HuH-7.5 (cell line): ENCODE data around the gene TBL3.

ENCODE experiments used
- DNase-seq: peaks from one replicate; pipeline ENCODE4 v3.0.0; 2011; ENCODE audit warnings: low spot score

TBL3 gene

DNA sequence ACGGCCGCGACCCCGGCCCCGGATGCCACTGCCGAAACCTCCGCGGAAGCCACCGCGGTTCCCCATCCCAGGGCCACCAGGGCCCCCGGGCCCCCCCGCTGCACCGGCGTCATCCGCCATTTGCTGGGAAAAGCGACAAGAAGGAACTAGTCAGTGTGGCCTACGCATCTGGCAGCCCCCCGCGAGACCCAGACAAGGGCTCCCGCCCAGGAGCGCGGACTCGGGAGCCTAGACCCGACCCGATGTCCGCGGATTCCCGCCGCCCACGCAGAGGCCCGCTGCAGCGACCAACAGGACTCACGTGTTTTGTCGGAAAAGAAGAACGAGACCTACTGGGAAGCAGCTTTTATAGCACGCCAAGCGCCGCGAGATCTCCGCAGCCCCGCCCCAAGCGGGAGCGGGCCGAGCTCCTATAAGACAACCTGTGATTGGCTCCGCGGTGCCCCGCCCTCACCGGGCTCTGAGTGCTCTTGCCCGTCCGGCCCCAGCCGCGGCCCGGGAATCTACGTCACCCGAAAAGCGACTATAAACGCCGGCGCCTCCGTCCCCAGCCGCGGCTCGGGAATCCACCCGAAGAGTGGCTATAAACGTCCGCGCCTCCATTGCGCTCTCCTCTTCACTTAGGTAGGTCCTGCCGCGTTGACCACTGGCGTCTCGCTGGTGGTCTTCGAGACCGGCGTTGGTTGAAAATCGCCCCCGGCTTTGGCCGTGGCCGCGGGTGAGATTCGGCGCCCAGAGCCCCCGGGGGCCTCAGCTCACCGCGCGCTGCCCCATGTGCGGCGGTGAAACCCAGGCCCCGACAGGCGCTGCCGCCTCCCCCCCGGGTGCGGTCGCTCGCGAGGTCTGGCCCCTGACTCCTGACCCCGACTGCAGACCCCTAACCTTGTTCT lies 7.1 kb upstream of the TBL3 start, which contains the start of gene RPS2:
Gene RPS2, minus strand, starts transcription at position 321 of the 890 bp plus-strand sequence. Its CDS starts 201 bp downstream, at position 120.
- DNase-seq: peak; percentile 99

DNA sequence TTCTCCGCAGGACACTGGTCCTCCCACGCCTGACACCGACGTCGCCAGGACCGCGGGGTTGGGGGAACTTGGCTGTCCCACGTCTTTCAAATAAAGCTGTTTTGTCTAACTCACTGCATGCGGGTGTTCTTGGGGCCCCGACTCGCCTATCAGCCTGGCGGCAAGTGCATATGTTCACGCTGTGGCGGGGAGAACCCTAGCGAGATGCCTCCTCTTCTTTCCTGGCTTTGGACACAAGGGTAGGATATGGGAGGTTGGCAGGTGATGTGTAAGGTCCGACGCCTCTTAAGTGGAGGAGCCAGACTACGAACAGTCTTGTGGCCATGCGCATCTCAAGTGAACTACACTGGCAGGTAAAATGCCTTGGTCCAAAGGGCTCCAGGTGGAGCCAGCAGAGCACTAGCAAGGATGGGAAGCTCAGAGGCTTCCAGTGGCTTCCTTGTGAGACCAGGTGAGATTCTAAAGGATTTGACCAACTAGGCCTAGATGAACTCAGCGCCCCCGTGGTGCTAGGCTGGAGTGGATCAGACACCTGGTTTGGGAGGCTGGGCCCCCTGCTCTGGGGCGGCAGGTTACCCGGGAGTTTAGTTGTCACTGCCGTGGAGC lies 6.4 kb upstream of the TBL3 start:
- no peak for DNase-seq

DNA sequence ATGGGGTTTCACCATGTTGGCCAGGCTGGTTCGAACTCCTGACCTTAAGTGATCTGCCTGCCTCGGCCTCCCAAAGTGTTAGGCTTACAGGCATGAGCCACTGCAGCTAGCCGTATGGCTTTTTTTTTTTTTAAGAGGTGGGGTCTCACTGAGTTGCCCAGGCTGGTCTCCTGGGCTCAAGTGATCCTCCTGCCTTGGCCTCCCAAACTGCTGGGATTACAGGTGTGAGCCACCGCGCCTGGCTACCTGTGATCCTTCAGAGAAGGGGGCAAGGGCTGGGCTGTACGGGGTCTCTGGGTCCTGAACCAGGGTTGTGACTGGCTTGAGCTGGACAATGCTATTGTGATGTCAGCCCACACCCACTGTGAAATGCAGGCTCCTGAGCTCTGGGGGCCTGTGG lies 5.4 kb upstream of the TBL3 start, which contains the start of gene RNF151:
Gene RNF151, plus strand, starts transcription at position 397 of the 400 bp plus-strand sequence. CDS start 26 bp downstream, outside the sequence.
- DNase-seq: no peak

DNA sequence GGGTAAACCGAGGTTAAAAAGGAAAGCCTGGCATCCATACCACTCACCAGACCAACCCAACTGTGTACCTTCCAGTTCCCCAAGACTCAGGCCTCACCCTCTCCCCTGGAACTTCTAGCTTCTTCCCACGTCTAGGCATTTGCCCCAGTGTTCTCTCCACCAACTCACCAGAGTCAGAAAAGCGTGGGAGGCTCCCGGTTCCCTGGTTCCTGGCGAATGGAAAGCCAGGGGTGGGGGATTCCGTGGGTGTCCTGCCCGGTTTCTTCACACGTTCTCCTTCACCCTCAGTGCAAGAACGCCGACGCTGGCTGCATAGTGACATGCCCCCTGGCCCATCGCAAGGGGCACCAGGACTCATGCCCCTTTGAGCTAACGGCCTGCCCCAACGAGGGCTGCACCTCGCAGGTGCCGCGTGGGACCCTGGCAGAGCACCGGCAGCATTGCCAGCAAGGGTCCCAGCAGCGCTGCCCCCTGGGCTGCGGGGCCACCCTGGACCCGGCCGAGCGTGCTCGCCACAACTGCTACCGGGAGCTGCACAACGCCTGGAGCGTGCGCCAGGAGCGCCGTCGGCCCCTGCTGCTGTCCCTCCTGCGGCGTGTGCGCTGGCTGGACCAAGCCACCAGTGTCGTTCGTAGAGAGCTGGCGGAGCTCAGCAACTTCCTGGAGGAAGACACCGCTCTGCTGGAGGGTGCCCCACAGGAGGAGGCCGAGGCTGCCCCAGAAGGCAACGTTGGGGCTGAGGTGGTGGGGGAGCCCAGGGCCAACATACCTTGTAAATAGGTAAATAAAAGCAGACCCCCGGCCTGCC lies 3.5 kb upstream of the TBL3 start:
- no peak for DNase-seq

DNA sequence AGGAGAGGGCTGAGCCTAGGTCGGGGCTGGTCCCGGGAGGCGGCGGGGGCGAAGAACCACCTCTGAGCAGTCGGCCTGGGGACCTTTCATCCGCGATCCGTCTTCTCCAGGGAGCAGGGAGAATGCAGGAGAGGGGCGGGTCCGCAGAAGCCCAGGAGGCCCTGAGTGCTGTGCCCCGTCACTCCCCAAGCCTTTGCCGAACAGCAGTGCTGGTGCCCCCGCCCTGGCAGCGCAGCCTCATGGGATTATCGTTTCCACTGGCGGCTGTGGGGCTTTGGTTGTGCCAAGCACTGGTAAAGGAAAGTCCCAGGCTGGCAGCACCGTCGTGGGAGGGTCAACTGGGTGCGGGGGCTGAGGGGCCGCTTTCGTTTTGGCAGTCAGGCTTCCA lies 631 bp downstream of the TBL3 start:
- no peak for DNase-seq

DNA sequence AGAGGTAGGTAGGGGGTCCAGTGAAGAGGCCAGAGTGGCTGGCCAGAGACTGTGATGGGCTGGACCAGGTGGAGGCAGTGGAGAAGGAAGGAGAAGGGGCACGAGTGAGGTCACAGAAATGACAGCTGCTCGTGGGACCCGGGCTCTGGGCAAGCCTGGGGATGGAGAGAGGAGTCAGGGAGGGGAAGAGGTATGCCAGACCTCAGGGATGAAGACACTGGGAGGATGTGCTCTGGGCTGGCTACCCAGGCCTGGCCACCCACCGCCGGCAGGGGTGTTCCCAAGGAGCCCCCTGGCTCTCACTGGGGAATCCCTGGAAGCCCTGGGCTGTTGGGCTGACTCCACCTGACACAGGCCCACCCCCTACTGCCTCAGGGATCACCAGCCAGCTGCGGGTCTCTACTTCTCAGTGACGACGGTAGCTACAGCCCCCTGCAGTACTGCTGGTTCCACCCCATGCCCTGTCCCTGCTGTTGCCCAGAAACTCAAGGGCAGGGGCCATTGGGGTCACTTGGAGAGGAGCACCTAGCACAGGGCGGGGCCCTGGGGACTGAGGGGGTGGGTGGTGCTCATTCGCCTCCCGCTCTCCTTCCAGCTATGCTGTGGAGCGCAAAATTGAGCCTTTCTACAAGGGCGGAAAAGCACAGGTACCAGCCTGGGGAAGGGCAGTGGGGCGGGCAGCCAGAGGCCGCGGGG lies 1.8 kb downstream of the TBL3 start:
- no peak for DNase-seq

DNA sequence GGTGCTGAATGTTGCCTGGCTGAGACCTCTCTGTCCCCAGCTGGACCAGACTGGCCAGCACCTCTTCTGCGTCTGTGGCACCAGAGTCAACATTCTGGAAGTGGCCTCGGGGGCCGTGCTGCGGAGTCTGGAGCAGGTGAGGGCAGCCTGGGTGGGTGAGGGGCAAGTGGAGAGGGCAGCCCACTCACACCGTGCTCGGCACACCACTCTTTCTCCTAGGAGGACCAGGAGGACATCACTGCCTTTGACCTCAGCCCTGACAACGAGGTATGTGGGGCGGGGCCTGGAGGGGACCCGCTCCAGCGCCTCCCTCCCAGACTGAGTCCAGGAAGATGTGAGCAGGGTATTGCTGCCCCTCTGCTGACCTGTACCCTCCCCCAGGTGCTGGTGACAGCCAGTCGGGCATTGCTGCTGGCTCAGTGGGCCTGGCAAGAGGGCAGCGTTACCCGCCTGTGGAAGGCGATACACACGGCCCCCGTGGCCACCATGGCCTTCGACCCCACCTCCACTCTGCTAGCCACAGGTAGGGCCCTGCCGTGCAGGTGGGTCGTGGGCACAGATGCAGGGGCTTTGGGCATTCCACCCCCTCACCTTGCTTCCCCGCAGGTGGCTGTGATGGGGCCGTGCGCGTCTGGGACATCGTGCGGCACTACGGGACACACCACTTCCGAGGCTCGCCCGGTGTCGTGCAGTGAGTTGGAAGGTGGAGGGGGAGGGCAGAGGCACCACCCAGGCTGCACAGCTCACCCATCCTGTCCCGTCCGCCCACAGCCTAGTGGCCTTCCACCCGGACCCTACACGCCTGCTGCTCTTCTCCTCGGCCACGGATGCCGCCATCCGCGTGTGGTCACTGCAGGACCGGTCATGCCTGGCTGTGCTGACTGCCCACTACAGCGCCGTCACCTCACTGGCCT lies 2.6 kb downstream of the TBL3 start:
- DNase-seq: no peak

DNA sequence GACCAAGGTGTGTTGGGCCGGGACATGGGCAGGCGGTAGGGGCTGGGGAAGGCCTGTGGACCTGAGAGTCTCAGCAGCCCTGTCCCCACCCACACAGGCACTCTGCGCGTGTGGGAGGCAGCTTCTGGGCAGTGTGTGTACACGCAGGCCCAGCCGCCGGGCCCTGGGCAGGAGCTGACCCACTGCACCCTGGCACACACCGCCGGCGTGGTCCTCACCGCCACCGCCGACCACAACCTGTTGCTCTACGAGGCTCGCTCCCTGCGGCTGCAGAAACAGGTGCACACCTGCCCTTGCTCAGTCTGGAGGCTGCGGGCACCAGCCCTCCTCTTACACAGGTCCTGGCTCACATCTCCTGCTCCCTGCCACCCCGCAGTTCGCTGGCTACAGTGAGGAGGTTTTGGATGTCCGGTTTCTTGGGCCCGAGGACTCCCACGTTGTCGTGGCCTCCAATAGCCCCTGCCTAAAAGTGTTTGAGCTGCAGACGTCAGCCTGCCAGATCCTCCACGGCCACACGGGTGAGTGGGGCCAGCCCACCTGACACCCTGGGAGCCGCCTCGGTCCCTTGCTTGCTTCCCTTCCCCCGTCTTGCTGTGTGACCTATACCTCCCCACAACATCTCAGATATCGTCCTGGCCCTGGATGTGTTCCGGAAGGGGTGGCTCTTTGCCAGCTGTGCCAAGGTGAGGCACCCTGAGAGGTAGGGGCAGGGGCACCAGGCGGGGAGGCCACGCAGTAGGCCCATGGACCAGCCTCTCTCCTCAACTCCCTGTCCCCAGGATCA lies 3.8 kb downstream of the TBL3 start:
- no peak for DNase-seq

DNA sequence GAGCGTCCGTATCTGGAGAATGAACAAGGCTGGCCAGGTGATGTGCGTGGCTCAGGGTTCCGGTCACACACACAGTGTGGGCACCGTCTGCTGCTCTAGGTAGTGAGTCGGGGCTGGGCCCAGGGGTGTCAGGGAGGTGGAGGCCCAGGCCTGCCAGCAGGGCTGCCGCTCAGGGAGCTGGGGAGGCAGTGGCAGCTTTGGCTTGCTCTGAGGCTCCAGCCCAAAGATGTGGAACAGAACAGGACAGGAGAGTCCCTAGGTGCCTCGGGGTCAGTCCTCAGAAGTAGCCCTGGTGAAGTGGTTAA lies 4.3 kb downstream of the TBL3 start:
- DNase-seq: no peak

DNA sequence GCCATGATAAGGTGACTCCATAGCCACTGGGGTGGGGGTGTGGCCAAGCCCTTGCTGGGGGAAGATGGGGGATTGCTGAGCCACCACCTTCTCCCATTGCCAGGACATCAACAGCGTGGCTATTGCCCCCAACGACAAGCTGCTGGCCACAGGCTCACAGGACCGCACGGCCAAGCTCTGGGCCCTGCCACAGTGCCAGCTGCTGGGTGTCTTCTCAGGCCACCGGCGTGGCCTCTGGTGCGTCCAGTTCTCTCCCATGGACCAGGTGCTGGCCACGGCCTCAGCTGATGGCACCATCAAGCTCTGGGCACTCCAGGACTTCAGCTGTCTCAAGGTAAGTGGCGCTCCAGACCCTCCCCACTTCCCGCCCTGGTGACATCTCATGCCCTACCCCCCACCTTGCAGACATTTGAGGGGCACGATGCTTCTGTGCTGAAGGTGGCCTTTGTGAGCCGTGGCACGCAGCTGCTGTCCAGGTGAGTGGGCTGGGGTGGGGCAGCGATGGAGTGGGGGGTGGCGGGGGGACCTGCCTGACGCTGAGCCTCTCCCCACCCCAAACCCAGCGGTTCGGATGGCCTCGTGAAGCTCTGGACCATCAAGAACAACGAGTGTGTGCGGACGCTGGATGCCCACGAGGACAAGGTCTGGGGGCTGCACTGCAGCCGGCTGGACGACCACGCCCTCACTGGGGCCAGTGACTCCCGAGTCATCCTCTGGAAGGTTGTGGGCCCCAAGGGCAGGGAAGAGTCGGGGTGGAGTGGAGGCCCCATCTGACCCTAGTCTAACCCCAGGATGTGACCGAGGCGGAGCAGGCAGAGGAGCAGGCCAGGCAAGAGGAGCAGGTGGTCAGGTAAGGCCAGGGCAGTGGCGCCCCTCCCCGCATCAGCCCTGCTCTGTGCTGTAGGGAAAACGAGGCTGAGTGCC lies 5.4 kb downstream of the TBL3 start:
- no peak for DNase-seq

DNA sequence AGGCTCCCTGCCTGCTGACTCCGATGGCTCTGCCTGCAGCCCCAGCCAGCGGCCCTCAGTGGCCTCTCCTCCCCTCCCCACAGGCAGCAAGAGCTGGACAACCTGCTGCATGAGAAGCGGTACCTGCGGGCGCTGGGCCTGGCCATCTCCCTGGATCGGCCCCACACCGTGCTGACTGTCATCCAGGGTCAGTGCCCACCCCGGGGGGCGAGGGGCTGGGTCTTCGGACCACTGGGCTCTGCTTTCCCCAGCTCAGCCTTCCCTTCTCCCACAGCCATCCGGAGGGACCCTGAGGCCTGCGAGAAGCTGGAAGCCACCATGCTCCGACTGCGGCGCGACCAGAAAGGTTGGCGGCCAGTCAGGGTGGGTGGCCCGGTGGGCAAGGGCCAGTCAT lies 6.0 kb downstream of the TBL3 start:
- no peak for DNase-seq

DNA sequence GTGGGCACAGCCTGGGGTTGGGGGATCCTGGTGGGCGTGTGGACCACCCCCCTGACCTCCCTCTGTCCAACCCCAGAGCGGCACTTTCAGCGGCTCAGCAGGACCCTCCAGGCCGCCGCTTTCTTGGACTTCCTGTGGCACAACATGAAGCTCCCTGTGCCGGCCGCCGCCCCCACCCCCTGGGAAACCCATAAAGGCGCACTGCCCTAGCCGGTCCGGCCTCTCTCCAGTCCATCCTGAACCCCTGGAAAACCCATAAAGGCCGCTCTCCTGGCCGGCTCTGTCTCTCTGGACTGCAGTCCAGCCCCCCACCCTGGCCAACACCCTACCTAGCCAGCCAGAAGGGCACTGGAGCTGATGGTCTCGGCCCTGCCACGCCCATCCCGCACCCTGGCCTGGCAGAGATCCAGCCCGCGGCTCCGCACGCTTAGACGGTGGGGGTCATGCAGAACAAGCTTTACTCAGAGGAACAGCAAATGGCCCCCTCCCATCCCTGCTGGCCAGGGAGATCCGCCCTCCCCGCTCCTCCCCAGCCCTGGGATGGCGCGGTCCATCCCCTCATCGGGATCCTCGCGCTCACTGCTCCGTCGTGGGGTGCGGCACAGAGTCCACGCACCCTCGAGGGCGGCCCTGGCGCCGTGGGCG lies 6.7 kb downstream of the TBL3 start:
- DNase-seq: no peak

DNA sequence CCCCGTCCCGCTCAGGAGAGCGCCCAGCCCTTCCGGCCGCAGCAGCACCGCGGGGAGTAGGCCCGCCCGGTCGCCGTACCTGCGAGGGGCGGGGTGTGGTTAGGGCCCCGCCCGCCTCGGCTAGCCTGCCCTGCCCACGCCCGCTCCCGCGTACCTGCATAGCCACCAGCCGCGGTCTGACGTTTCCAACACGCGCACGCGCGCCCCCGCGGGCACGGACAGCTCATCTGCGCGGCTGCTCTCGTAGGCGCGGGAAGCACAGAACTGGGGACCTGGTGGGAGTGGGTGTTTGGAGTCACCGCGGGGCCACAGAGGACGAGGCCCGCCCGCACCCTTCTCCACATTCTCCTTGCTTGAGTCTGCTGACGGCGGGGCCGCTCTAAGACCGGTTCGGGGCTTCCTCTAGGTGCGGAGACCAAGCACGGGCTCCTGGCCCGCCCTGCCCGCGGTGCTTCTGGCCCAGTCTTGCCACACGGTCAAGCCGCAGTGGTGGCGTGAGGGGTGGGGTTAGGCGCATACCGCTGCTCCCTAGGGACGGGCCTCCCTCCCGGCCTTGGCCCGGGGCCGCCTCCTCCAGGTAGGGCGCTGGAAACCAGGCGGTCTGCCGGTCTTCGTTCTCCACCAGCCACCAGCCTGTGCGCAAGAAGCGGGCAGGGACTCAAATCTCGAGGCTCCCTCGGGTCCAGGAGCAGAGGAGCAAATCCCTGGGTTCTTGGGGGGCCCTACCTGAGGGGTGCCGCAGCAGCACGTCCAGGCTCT lies 7.6 kb downstream of the TBL3 start:
- DNase-seq: no peak

DNA sequence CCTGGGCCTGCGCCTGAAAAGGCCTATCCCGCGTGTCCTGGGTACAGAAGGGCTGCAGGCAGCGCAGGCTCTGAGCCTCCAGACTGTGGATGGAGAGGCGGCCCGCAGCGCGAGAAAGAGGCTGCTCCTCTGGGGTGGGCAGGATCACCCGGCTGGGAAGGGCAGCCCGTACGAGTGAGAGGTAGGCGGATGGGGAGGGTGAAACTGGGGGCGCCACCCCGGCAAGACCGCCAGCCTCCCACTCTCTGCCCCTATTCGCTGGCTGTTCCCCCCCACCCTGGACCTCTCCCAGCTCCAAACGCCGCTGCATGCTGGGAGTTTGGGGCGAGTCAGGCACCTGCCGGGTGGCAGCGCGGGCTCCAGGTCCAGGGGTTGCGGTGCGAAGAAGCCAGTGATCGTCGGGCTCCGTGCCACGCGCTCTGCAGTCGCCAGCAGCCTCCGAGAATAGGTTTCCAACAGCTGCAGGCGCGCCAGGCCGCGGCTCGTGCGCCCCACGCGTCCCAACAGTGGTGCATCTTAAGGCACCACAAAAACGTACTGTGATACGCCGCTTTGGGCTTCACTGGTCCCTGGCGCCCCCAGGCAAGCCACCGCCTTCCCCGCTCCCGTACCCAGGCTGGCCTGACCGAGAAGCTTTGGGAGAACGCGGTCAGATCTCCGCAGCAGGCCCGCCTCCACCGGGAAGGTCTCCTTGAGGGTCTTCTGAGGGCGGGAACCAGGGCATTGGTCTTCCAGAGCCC lies 8.3 kb downstream of the TBL3 start:
- DNase-seq: no peak

DNA sequence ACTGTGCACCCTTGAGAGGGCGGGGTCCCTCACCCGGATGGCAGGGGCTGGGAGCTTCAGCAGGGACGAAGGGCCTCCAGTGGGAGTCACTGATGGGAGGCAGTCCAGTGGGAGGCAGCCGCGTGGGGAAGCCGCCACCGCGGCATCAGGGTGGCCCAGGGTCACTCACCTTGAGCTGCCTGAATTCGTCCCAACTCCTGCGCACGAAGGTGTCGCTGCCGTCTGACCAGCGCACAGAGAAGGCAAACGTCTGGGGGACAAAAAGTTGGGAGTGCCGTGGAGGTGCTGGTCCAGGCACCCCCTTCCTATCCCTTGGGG lies 8.9 kb downstream of the TBL3 start:
- DNase-seq: no peak

DNA sequence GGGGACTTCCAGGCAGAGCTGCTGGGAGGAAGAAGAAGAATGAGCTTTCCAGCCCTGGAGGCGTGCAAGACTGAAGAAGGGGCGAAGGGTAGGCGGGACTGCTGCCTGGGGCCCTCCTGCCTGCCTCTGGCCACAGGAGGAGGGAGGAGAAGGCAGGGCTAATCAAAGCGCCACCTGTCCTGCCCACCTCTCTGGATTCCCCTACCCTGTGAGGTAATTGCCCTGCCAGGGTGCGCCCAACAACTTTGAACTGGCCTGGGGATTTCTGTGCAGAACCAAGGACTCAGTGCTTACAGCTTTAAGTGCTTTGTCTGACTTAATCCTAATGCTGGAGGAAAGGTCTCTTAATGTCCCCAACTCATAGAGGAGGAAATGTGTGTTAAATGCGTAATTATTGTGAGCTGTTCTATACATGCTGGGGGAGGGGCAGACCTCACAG lies 9.6 kb downstream of the TBL3 start, which contains the start of gene NOXO1:
Gene NOXO1, minus strand, starts transcription at position 72 of the 439 bp plus-strand sequence. CDS start 290 bp downstream, outside the sequence.
- no peak for DNase-seq

DNA sequence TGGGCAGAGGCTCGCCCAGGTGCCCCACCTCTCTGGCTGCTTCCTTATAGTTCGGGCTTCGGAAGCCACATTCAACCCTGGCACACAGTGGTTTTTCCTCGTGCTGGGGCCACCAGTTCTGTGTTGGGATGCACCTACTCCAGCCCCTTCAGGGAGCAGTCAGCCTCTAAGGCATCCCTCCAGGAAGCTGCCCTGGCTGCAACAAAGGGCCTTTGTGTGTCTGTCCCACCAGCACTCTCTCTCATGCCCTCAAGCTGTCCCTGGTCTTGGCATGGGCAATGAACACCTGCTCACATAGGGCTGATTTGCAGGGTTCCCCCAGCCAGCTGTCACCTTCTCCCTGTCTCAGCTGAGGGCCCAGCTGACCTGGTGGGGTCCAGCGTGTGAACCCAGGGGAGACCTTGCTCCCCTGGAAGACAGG lies 10.2 kb downstream of the TBL3 start:
- DNase-seq: no peak
